ENCODE results near the gene RIT2. TPM values are rescaled to one million over a fixed set of nuclear protein-coding genes. Genes with fewer than 3 reads are reported as not detected.

The RIT2 gene
- total RNA-seq, 4 donors from 2014 or later: not detected

GRCh38 chr18:42814184-42814583 is 301.3 kb downstream of the RIT2 start:
- TF ChIP-seq CTCF (IDR thresholded peaks at IDR 0.05; ENCODE audit: low read depth): no peak

- no peak for TF ChIP-seq CTCF (IDR thresholded peaks at IDR 0.05; ENCODE audit: low read depth)
These were observed 301.9 kb downstream of the RIT2 start for GRCh38 chr18:42813570-42813969.

- no peak for TF ChIP-seq CTCF (IDR thresholded peaks at IDR 0.05; ENCODE audit: low read depth)
These were observed 307.6 kb downstream of the RIT2 start for GRCh38 chr18:42807887-42808286.

GRCh38 chr18:42801706-42802105 is 313.8 kb downstream of the RIT2 start:
- TF ChIP-seq CTCF (IDR thresholded peaks at IDR 0.05; ENCODE audit: low read depth): no peak

- TF ChIP-seq CTCF (IDR thresholded peaks at IDR 0.05; ENCODE audit: low read depth): no peak
These were observed 316.8 kb downstream of the RIT2 start for GRCh38 chr18:42798606-42799170.

- no peak for TF ChIP-seq CTCF (IDR thresholded peaks at IDR 0.05; ENCODE audit: low read depth)
These were observed 322.8 kb downstream of the RIT2 start for GRCh38 chr18:42792731-42793130.

- no peak for TF ChIP-seq CTCF (IDR thresholded peaks at IDR 0.05; ENCODE audit: low read depth)
These were observed 330.9 kb downstream of the RIT2 start for GRCh38 chr18:42784632-42785031.

All from subcutaneous adipose tissue (tissue), 4 donors.